ENCODE results near the gene TYW3.
A peak's percentile ranks its signal among the peaks of the same experiment; 100 is the strongest.

TYW3 gene

GRCh38 chr1:74732960-74733603 lies at the start of gene TYW3, which contains the start of gene CRYZ:
TSS of gene TYW3 (plus strand) at chr1:74733152. CDS start at chr1:74733245, 93 bp downstream.
TSS of gene CRYZ (minus strand) at chr1:74733050. CDS start at chr1:74724821, 8,229 bp downstream.
- DNase-seq, result peak; percentile 89

GRCh38 chr1:74683656-74684055 lies 49.3 kb upstream of the TYW3 start:
- no peak for DNase-seq

- DNase-seq, result no peak
Observed at GRCh38 chr1:74684301-74684700, 48.7 kb upstream of the TYW3 start.

GRCh38 chr1:74686928-74687327 lies 46.0 kb upstream of the TYW3 start:
- DNase-seq, result no peak

- DNase-seq, result peak; percentile 61
Observed at GRCh38 chr1:74689621-74690363, 43.2 kb upstream of the TYW3 start.

GRCh38 chr1:74690364-74690696 lies 42.6 kb upstream of the TYW3 start:
- no peak for DNase-seq

- DNase-seq, result no peak
Observed at GRCh38 chr1:74690909-74691308, 42.0 kb upstream of the TYW3 start.

GRCh38 chr1:74693473-74693872 lies 39.5 kb upstream of the TYW3 start:
- DNase-seq, result no peak

- DNase-seq, result no peak
Observed at GRCh38 chr1:74697832-74698231, 35.1 kb upstream of the TYW3 start.

GRCh38 chr1:74699331-74699730 lies 33.6 kb upstream of the TYW3 start:
- DNase-seq, result no peak

- DNase-seq, result no peak
Observed at GRCh38 chr1:74703386-74704182, 29.4 kb upstream of the TYW3 start.

GRCh38 chr1:74712881-74713280 lies 20.1 kb upstream of the TYW3 start:
- DNase-seq, result no peak

- no peak for DNase-seq
Observed at GRCh38 chr1:74713849-74714248, 19.1 kb upstream of the TYW3 start.

- no peak for DNase-seq
Observed at GRCh38 chr1:74714429-74715235, 18.3 kb upstream of the TYW3 start.

GRCh38 chr1:74715236-74715502 lies 17.8 kb upstream of the TYW3 start:
- no peak for DNase-seq

GRCh38 chr1:74715806-74716205 lies 17.1 kb upstream of the TYW3 start:
- no peak for DNase-seq

- no peak for DNase-seq
Observed at GRCh38 chr1:74716822-74717221, 16.1 kb upstream of the TYW3 start.

- DNase-seq, result no peak
Observed at GRCh38 chr1:74717626-74718025, 15.3 kb upstream of the TYW3 start.

- no peak for DNase-seq
Observed at GRCh38 chr1:74726063-74726462, 6.9 kb upstream of the TYW3 start.

- no peak for DNase-seq
Observed at GRCh38 chr1:74728736-74729135, 4.2 kb upstream of the TYW3 start.

- DNase-seq, result no peak
Observed at GRCh38 chr1:74729741-74730478, 3.0 kb upstream of the TYW3 start.

- DNase-seq, result no peak
Observed at GRCh38 chr1:74731399-74732052, 1.4 kb upstream of the TYW3 start.

Measured in CD4-positive, alpha-beta T cell treated with Interleukin-10 for 1 hour (primary cell).